ENCODE results near the gene CYP17A1. TPM values are rescaled to one million over a fixed set of nuclear protein-coding genes. Genes with fewer than 3 reads are reported as not detected.
A peak's percentile ranks its signal among the peaks of the same experiment; 100 is the strongest.

Gene CYP17A1
- total RNA-seq, 1 donor from 2014 or later, result not detected

DNA sequence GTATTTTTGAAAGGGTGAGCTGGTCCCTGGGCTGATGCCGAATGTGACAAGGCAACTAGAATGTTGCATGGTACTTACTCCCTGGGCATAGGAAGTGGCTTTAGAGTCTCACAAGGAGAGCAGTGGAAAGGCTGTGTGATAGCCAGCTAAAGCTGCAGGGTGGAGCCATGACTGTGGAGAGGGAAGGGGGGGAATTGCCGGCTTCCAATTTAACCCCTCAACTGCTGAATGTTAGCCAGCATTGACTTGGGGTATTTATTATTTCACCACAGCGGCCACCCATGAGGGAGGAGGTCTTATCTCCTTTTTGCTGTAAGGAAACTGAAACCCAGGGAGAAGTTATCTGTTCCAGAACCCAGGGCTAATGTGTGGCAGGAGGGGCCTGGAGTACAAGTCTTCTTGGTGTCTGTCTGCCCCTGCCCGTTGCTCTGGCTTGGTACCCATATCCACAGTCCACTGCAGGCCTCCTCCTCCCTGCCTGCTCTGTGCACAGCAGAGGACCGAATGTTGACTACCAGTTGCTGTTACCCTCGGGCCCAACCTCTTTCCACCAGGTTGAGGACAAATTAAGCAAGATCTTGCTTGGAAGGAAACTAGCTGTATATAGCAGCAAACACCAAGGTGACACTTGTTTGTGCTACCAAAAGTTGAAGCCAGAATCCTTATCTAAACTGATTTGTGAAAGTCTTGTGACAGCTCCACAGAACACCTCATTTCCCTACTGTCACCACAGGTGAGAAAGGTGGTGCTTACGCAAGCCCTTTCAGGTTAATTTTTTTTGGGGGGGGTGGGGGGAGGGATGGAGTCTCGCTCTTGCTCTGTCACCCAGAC lies 55.9 kb downstream of the CYP17A1 start:
- Histone ChIP-seq H3K4me3 (no peak overlapping the region), H3K36me3 (no peaks in the 10 kb centered on the region), H3K79me2 (ENCODE audit: low read depth) (no peaks in the 10 kb centered on the region), H4K20me1 (ENCODE audit: low read depth) (peaks cover 25% of the 10 kb centered on the region), H3K9ac (no peak overlapping the region), H3K27me3 (no peaks in the 10 kb centered on the region), H2AFZ (replicated peaks) (no peak overlapping the region), H3K4me2 (peak overlapping the region; percentile 53), H3K4me1 (peaks cover 42% of the 10 kb centered on the region), H3K27ac (no peak overlapping the region), H3F3A (ENCODE audit: low read depth) (peaks cover 24% of the 10 kb centered on the region), H3K9me3 (ENCODE audit: low read depth) (no peaks in the 10 kb centered on the region)
- peaks cover 62% of the 10 kb centered on the region for H3K4me1 Mint-ChIP-seq
- DNase-seq (ENCODE audit: low spot score), result peak; percentile 38
- TF ChIP-seq CTCF (IDR thresholded peaks at IDR 0.05) (no peak), EZH2phosphoT487 (IDR thresholded peaks at IDR 0.05) (no peak), EZH2 (IDR thresholded peaks at IDR 0.05) (no peak)
- H3K27me3 Mint-ChIP-seq (ENCODE audit: insufficient read depth, low read depth), result peaks cover 4% of the 10 kb centered on the region
- H3K4me3 Mint-ChIP-seq, result peak overlapping the region; percentile 57
- H3K36me3 Mint-ChIP-seq, result no peaks in the 10 kb centered on the region
- no peaks in the 10 kb centered on the region for H3K9me3 Mint-ChIP-seq
- H3K27ac Mint-ChIP-seq, result peak overlapping the region; percentile 91

Small RNAs within 50 kb of the gene (small RNA-seq; reads per million reads assigned to genes)
- gene AS3MT (not detected), gene RF00026 (not detected), gene RNU6-1231P (not detected)

Other genes with a start within 250 kb of the CYP17A1 start
- 31.4 and 33.8 TPM in 2 replicates for gene TRIM8, start 192.9 kb downstream of the CYP17A1 start, total RNA-seq (ENCODE audit: low replicate concordance)
- 20.8 and 29.7 TPM in 2 replicates for gene ARL3, start 123.0 kb downstream of the CYP17A1 start, total RNA-seq (ENCODE audit: low replicate concordance)
- gene SFXN2, start 122.8 kb downstream of the CYP17A1 start, total RNA-seq (ENCODE audit: low replicate concordance), result 6.4 and 15.5 TPM in 2 replicates
- gene WBP1L, start 93.5 kb downstream of the CYP17A1 start, total RNA-seq (ENCODE audit: low replicate concordance), result 21.1 and 29.3 TPM in 2 replicates
- 10.1 and 18.4 TPM in 2 replicates for gene BORCS7, start 16.8 kb upstream of the CYP17A1 start, total RNA-seq (ENCODE audit: low replicate concordance)
- 33.3 and 40.3 TPM in 2 replicates for gene AS3MT, start 32.1 kb upstream of the CYP17A1 start, total RNA-seq (ENCODE audit: low replicate concordance)
- gene CNNM2, start 80.9 kb upstream of the CYP17A1 start, total RNA-seq (ENCODE audit: low replicate concordance), result 11.4 and 20.2 TPM in 2 replicates